NCI-H1930 (cell line): ENCODE results near the gene PLA2G15.
A peak's percentile ranks its signal among the peaks of the same experiment; 100 is the strongest.

ENCODE experiments used
- DNase-seq, 2 experiments: peaks; one replicate each; lab custom pipeline; 2025; lab: John Stamatoyannopoulos, UW

The PLA2G15 gene, protein sequence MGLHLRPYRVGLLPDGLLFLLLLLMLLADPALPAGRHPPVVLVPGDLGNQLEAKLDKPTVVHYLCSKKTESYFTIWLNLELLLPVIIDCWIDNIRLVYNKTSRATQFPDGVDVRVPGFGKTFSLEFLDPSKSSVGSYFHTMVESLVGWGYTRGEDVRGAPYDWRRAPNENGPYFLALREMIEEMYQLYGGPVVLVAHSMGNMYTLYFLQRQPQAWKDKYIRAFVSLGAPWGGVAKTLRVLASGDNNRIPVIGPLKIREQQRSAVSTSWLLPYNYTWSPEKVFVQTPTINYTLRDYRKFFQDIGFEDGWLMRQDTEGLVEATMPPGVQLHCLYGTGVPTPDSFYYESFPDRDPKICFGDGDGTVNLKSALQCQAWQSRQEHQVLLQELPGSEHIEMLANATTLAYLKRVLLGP

GRCh38 chr16:68244903-68245853, at the start of gene PLA2G15:
PLA2G15 (plus strand) TSS chr16:68245373; CDS start chr16:68245427, 54 bp downstream.
- peak; percentile 64 to 71 for DNase-seq

DNA sequence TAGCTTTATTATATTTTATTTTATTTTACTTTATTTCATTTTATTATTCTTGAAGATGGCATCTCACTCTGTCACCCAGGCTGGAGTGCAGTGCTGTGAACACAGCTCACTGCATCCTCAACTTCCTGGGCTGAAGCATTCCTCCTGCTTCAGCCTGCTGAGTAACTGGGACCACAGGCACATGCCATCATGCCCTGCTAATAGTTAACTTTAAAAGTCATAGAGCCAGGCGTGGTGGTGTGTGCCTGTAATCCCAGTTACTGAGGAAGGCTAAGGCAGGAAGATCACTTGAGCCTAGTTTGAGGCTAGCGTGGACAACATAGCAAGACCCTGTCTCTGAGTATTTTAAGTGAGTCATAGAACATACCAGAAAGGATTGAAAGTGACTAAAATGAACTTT, 47.9 kb upstream of the PLA2G15 start:
- DNase-seq: no peak

GRCh38 chr16:68200088-68200783, 44.9 kb upstream of the PLA2G15 start:
- no peak for DNase-seq

DNA sequence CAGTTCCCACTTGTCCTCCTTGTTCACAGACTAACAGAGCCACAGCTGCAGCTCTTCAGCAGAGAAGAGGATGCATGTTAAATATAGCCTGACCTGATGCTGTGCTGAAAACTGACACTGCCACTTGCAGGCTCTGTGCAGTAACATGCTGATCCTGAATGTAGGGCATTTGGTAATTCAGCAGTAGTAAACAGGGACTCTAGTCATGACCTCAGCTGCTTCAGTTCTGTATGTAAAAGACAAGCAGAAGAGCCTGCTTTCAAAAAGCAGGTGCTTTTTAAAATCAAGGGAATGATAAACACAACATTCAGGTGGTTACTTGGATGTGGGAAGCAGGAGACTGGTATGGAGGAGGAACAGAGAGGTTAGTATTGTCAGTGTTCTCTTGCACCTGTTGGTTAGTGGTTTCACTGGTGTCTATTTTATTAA, 43.1 kb upstream of the PLA2G15 start:
- no peak for DNase-seq

- no peak for DNase-seq
Measured at GRCh38 chr16:68206245-68206644, 38.9 kb upstream of the PLA2G15 start.

GRCh38 chr16:68214726-68215125, 30.4 kb upstream of the PLA2G15 start:
- DNase-seq: no peak

DNA sequence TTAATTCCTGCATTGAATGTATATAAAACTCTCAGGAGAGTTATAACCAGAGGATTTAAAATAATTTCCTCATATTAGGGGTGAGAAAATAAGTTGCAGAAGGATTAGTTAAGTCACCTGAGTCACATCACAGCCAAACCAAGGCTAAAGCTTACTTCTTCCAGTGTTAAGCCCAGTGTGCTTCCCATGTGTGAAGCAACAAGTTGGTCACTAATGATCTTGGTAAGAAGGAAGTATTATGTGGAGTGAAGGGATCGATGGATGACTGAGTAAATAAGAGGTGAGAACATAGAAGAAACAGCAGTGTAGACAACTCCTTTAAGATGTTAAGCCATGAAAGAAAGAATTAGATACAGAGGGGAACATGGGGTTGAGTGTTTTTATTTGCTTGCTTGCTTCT, 29.9 kb upstream of the PLA2G15 start:
- no peak for DNase-seq

- no peak for DNase-seq
Measured at GRCh38 chr16:68216240-68216639, 28.9 kb upstream of the PLA2G15 start.

GRCh38 chr16:68217506-68217905, 27.7 kb upstream of the PLA2G15 start:
- DNase-seq: no peak

- DNase-seq: no peak
Measured at GRCh38 chr16:68219725-68220351, 25.3 kb upstream of the PLA2G15 start.

DNA sequence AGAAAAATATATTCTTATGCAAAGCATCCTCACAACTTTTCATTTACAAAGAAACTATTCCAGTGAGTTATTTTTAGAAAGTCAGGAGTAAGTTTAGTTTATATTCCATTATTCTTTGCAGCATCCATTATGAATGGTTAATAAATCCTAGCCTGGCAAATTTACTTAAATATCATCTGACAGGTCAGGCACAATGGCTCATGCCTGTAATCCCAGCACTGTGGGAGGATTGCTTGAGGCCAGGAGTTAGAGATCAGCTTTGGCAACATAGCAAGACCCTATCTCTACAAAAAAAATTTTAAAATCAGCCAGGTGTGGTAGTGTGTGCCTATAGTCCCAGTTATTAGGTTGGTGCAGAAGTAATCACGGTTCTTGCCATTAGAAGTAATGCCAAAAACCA, 22.1 kb upstream of the PLA2G15 start:
- no peak for DNase-seq

- DNase-seq: no peak
Measured at GRCh38 chr16:68226116-68226515, 19.1 kb upstream of the PLA2G15 start.

DNA sequence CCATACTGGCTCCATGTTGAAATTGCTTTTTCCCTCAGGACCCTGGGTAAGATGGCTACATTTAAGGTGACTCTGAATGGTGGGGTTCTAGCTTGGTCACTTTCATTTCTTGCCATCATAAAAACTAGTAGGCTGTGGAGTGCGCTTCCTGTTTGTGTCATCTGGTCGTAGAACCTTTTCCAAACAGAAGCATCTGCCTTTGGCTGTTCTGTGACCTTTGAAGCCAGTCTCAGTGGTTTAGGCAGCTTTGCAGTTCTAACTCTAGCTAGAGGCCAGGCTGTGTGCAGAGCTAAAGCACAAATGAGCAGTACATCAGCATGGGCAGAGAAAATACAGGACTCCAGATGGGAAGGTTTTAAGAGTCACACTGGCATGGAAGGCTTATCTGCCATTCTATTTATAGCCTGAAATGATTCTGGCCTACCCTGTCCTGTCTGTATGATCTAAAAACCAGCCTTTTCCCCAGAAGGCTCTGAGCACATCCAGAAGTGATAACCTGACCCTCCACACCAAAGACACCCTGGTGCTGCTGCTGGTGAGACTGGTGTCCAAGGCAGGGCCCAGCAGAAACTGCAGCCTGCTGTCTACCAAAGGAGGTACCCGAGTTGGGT, 17.9 kb upstream of the PLA2G15 start:
- no peak for DNase-seq

- no peak for DNase-seq
Measured at GRCh38 chr16:68227850-68228553, 17.2 kb upstream of the PLA2G15 start.

GRCh38 chr16:68228652-68229051, 16.5 kb upstream of the PLA2G15 start:
- DNase-seq: no peak

- DNase-seq: peak in 1 of 2 experiments; percentile 15
Measured at GRCh38 chr16:68229431-68230175, 15.6 kb upstream of the PLA2G15 start.

- no peak for DNase-seq
Measured at GRCh38 chr16:68230176-68230571, 15.0 kb upstream of the PLA2G15 start.

- DNase-seq: no peak
Measured at GRCh38 chr16:68230956-68231355, 14.2 kb upstream of the PLA2G15 start.

GRCh38 chr16:68231384-68232136, 13.6 kb upstream of the PLA2G15 start:
- no peak for DNase-seq
